ENCODE measurements around the gene UBAP1L. TPM values are rescaled to one million over a fixed set of nuclear protein-coding genes. Genes with fewer than 3 reads are reported as not detected.

Gene UBAP1L
- total RNA-seq, 2 experiments from 2014 or later = 7.2 TPM

GRCh38 chr15:65091946-65092770, 22.8 kb downstream of the UBAP1L start:
- Mint-ChIP-seq H3K4me1 (ENCODE audit: low read depth) (no peaks in the 10 kb centered on the region), H3K36me3 (ENCODE audit: low read depth) (peaks cover 6% of the 10 kb centered on the region), H3K27me3 (no peaks in the 10 kb centered on the region), H3K9me3 (no peaks in the 10 kb centered on the region), H3K4me3 (no peak overlapping the region), H3K27ac (no peak overlapping the region)
- no peak overlapping the region for H3K27ac ChIP-seq (ENCODE audit: low read depth in 1 of 2, low read length in 2 of 2)
- ATAC-seq (ENCODE audit: poor library complexity) = no peak
- no peaks in the 10 kb centered on the region for H3K9me3 ChIP-seq (ENCODE audit: control insufficient read depth in 1 of 2, insufficient read depth in 1 of 2, low read length in 2 of 2)
- peaks cover 4% of the 10 kb centered on the region for H3K36me3 ChIP-seq (ENCODE audit: insufficient read depth, low read length)
- no peaks in the 10 kb centered on the region for H3K27me3 ChIP-seq (ENCODE audit: control insufficient read depth in 1 of 2, insufficient read depth in 2 of 2, low read length in 2 of 2)
- no peak overlapping the region for H3K4me3 ChIP-seq (ENCODE audit: low read length)
- DNase-seq = no peak
- ChIA-PET CTCF (interaction anchor here (1.0 kb wide), 1 partner anchor 14 kb away, joined by 3 read pairs; no protein-coding TSS in a partner anchor), POLR2A (no interaction called here)
- intact Hi-C loops (cut with DNase I, micrococcal nuclease) = no loop called here
- H3K4me1 ChIP-seq (ENCODE audit: insufficient read depth, low read length) = no peaks in the 10 kb centered on the region
- no peak for TF ChIP-seq CTCF (IDR thresholded peaks at IDR 0.05)

- Histone ChIP-seq H3K4me1 (ENCODE audit: insufficient read depth, low read length) (no peaks in the 10 kb centered on the region), H3K4me3 (ENCODE audit: low read length) (no peak overlapping the region), H3K9me3 (ENCODE audit: control insufficient read depth in 1 of 2, insufficient read depth in 1 of 2, low read length in 2 of 2) (no peaks in the 10 kb centered on the region), H3K27me3 (ENCODE audit: control insufficient read depth in 1 of 2, insufficient read depth in 2 of 2, low read length in 2 of 2) (no peaks in the 10 kb centered on the region), H3K36me3 (ENCODE audit: insufficient read depth, low read length) (no peaks in the 10 kb centered on the region), H3K27ac (ENCODE audit: low read depth in 1 of 2, low read length in 2 of 2) (no peak overlapping the region)
- no peak for TF ChIP-seq CTCF (IDR thresholded peaks at IDR 0.05)
- ChIA-PET POLR2A (interaction anchor here (0.5 kb wide), 1 partner anchor 16 kb away, joined by 3 read pairs; no protein-coding TSS in a partner anchor), CTCF (no interaction called here)
- no peak for ATAC-seq (ENCODE audit: poor library complexity)
- H3K4me1 Mint-ChIP-seq (ENCODE audit: low read depth) = no peaks in the 10 kb centered on the region
- H3K27me3 Mint-ChIP-seq = no peaks in the 10 kb centered on the region
- H3K27ac Mint-ChIP-seq = no peak overlapping the region
- H3K36me3 Mint-ChIP-seq (ENCODE audit: low read depth) = no peaks in the 10 kb centered on the region
- intact Hi-C loops (cut with DNase I, micrococcal nuclease) = no loop called here
- no peaks in the 10 kb centered on the region for H3K9me3 Mint-ChIP-seq
- H3K4me3 Mint-ChIP-seq = no peak overlapping the region
- DNase-seq = no peak
Observed at GRCh38 chr15:65089206-65089824, 25.7 kb downstream of the UBAP1L start.

GRCh38 chr15:65088643-65089021, 26.4 kb downstream of the UBAP1L start:
- intact Hi-C loops (cut with DNase I, micrococcal nuclease) = no loop called here
- ATAC-seq (ENCODE audit: poor library complexity) (no peak), DNase-seq (no peak)
- Histone ChIP-seq H3K4me3 (ENCODE audit: low read length) (no peak overlapping the region), H3K36me3 (ENCODE audit: insufficient read depth, low read length) (no peaks in the 10 kb centered on the region), H3K9me3 (ENCODE audit: control insufficient read depth in 1 of 2, insufficient read depth in 1 of 2, low read length in 2 of 2) (no peaks in the 10 kb centered on the region), H3K27ac (ENCODE audit: low read depth in 1 of 2, low read length in 2 of 2) (no peak overlapping the region), H3K4me1 (ENCODE audit: insufficient read depth, low read length) (no peaks in the 10 kb centered on the region), H3K27me3 (ENCODE audit: control insufficient read depth in 1 of 2, insufficient read depth in 2 of 2, low read length in 2 of 2) (no peaks in the 10 kb centered on the region)
- Mint-ChIP-seq H3K9me3 (no peaks in the 10 kb centered on the region), H3K27ac (no peak overlapping the region), H3K36me3 (ENCODE audit: low read depth) (no peaks in the 10 kb centered on the region), H3K27me3 (no peaks in the 10 kb centered on the region), H3K4me1 (ENCODE audit: low read depth) (no peaks in the 10 kb centered on the region), H3K4me3 (no peak overlapping the region)
- POLR2A ChIA-PET = interaction anchor here (0.5 kb wide), 1 partner anchor 17 kb away, joined by 3 read pairs; no protein-coding TSS in a partner anchor
- CTCF ChIA-PET = no interaction called here
- no peak for TF ChIP-seq CTCF (IDR thresholded peaks at IDR 0.05)
